ENCODE results near the gene ORM2. TPM values are rescaled to one million over a fixed set of nuclear protein-coding genes. Genes with fewer than 3 reads are reported as not detected.

Gene ORM2
- total and polyA plus RNA-seq, 2 experiments from 2014 or later: 0.76 TPM

- no peaks in the 10 kb centered on the region for H3F3A ChIP-seq (replicated peaks; ENCODE audit: low read depth)
- no peak overlapping the region for H3K27ac Mint-ChIP-seq
- no peaks in the 10 kb centered on the region for H4K20me1 ChIP-seq (replicated peaks; ENCODE audit: insufficient read depth)
- H3K9me3 Mint-ChIP-seq: no peaks in the 10 kb centered on the region; the same call in 1 of the 3 replicates
- no peak for ATAC-seq
- no peak overlapping the region for H3K27ac ChIP-seq (ENCODE audit: low read depth)
- H3K4me1 ChIP-seq (ENCODE audit: insufficient read depth): no peaks in the 10 kb centered on the region
- no peaks in the 10 kb centered on the region for H3K36me3 ChIP-seq (ENCODE audit: insufficient read depth)
- TF ChIP-seq CTCF (conservative IDR thresholded peaks at IDR 0.05; ENCODE audit: low read depth in 2 of 2) (no peak), ZNF462 (CRISPR knock-in tag; IDR thresholded peaks at IDR 0.05) (no peak), ZNF331 (CRISPR knock-in tag; IDR thresholded peaks at IDR 0.05; ENCODE audit: low read depth) (no peak), EZH2phosphoT487 (IDR thresholded peaks at IDR 0.05; ENCODE audit: unreplicated experiment) (no peak), ETS1 (IDR thresholded peaks at IDR 0.05) (no peak), ZNF114 (CRISPR knock-in tag; IDR thresholded peaks at IDR 0.05) (no peak), JUNB (IDR thresholded peaks at IDR 0.05; ENCODE audit: unreplicated experiment) (no peak), CREB1 (CRISPR knock-in tag; IDR thresholded peaks at IDR 0.05; ENCODE audit: low read depth) (no peak), EZH2 (IDR thresholded peaks at IDR 0.05; ENCODE audit: low read depth, unreplicated experiment) (no peak), STAT1 (IDR thresholded peaks at IDR 0.05; ENCODE audit: unreplicated experiment) (no peak), POLR2AphosphoS5 (IDR thresholded peaks at IDR 0.05; ENCODE audit: low read depth) (no peak)
- TF ChIP-seq, protein P1, sequence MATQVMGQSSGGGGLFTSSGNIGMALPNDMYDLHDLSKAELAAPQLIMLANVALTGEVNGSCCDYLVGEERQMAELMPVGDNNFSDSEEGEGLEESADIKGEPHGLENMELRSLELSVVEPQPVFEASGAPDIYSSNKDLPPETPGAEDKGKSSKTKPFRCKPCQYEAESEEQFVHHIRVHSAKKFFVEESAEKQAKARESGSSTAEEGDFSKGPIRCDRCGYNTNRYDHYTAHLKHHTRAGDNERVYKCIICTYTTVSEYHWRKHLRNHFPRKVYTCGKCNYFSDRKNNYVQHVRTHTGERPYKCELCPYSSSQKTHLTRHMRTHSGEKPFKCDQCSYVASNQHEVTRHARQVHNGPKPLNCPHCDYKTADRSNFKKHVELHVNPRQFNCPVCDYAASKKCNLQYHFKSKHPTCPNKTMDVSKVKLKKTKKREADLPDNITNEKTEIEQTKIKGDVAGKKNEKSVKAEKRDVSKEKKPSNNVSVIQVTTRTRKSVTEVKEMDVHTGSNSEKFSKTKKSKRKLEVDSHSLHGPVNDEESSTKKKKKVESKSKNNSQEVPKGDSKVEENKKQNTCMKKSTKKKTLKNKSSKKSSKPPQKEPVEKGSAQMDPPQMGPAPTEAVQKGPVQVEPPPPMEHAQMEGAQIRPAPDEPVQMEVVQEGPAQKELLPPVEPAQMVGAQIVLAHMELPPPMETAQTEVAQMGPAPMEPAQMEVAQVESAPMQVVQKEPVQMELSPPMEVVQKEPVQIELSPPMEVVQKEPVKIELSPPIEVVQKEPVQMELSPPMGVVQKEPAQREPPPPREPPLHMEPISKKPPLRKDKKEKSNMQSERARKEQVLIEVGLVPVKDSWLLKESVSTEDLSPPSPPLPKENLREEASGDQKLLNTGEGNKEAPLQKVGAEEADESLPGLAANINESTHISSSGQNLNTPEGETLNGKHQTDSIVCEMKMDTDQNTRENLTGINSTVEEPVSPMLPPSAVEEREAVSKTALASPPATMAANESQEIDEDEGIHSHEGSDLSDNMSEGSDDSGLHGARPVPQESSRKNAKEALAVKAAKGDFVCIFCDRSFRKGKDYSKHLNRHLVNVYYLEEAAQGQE (IDR thresholded peaks at IDR 0.05; ENCODE audit: unreplicated experiment): no peak
- H3K27me3 ChIP-seq (ENCODE audit: insufficient read depth): no peaks in the 10 kb centered on the region
- no peak overlapping the region for H3K4me2 ChIP-seq
- H3K27me3 Mint-ChIP-seq (ENCODE audit: insufficient read depth, low read depth, poor library complexity): peaks cover 6% of the 10 kb centered on the region
- no peaks in the 10 kb centered on the region for H3K9me2 ChIP-seq (ENCODE audit: insufficient read depth)
- no peak for DNase-seq (ENCODE audit: low spot score)
- no peak overlapping the region for H2AFZ ChIP-seq
- H3K4me1 Mint-ChIP-seq: peaks cover 5% of the 10 kb centered on the region; the same call in 2 of the 3 replicates
- H3K4me3 Mint-ChIP-seq: no peak overlapping the region
- no peaks in the 10 kb centered on the region for H3K79me2 ChIP-seq (replicated peaks; ENCODE audit: insufficient read depth)
- H3K4me3 ChIP-seq: no peak overlapping the region
- H3K36me3 Mint-ChIP-seq (ENCODE audit: low read depth): no peaks in the 10 kb centered on the region
These were observed 11.3 kb upstream of the ORM2 start for GRCh38 chr9:114318416-114318815.
